ENCODE measurements around the gene TCEA3. TPM values are rescaled to one million over a fixed set of nuclear protein-coding genes. Genes with fewer than 3 reads are reported as not detected.

The TCEA3 gene
- total RNA-seq, 4 donors from 2014 or later: 16.7 to 24.1 (median 20.9) TPM

DNA sequence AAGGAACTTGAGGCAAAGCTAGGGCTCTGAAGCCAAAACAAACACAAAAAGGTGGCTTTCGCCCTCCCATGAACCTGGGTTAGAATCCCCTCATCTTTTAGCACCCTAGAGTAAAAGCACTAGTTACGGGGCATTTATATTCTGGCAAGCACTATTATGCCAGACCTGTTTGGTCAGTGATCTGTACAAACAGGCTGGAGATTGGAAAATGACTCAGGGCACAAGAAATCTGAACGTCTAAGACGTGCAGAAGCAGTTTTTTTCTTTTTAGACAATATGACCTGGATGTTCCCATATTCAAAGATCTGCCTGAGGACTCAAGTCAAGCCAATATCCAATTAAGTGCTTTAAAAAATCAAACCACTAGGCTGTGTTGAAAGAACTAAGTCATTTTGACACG lies 58.0 kb downstream of the TCEA3 start:
- TF ChIP-seq, protein P1, sequence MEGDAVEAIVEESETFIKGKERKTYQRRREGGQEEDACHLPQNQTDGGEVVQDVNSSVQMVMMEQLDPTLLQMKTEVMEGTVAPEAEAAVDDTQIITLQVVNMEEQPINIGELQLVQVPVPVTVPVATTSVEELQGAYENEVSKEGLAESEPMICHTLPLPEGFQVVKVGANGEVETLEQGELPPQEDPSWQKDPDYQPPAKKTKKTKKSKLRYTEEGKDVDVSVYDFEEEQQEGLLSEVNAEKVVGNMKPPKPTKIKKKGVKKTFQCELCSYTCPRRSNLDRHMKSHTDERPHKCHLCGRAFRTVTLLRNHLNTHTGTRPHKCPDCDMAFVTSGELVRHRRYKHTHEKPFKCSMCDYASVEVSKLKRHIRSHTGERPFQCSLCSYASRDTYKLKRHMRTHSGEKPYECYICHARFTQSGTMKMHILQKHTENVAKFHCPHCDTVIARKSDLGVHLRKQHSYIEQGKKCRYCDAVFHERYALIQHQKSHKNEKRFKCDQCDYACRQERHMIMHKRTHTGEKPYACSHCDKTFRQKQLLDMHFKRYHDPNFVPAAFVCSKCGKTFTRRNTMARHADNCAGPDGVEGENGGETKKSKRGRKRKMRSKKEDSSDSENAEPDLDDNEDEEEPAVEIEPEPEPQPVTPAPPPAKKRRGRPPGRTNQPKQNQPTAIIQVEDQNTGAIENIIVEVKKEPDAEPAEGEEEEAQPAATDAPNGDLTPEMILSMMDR (IDR thresholded peaks at IDR 0.05): no peak
- TF ChIP-seq POLR2AphosphoS5 (IDR thresholded peaks at IDR 0.05) (no peak), POLR2A (IDR thresholded peaks at IDR 0.05; ENCODE audit: low read depth) (no peak), EP300 (IDR thresholded peaks at IDR 0.05) (no peak)
- no peak for DNase-seq (ENCODE audit: extremely low spot score)
- Histone ChIP-seq H3K4me3 (peak overlapping the region in 3 of 4 donors; percentile 70 to 83 (median 77)), H3K27me3 (no peaks in the 10 kb centered on the region), H3K9me3 (peaks cover 10 to 39% (median 28%) of the 10 kb centered on the region in 4 donors), H3K4me1 (peaks cover 27 to 47% (median 45%) of the 10 kb centered on the region in 4 donors), H3K36me3 (peaks cover 19 to 53% (median 48%) of the 10 kb centered on the region in 4 donors), H3K27ac (replicated peaks in 1 of 4) (peak overlapping the region in 1 of 4 donors; percentile 94)
- 84% methylated on average over 5 of the region's 5 CpGs for whole genome bisulfite sequencing
- intact Hi-C loops (cut with DNase I): loop anchor here (5.0 to 10.0 kb wide), 2 partner anchors 36 to 118 kb away; partner anchors contain the start of gene ASAP3

DNA sequence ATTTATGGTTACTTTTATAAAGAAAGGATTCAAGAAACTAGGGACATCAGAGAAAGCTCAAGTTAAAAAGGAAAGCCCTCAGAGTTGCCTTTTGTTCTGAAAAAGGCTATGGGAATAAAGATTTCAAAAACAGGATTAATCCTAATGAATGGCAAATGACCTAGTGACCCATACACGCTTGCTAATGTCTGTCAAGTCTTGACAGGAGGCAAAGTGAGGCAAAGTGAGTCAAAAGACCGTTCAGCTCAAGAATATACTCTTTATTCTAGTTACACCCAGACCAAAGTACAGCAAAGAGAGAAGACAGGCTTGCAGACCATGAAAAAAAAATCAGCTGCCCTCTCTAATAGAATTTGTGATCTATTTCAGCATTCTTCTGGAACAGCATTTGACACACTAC lies 58.4 kb downstream of the TCEA3 start:
- peaks cover 23 to 43% (median 40%) of the 10 kb centered on the region in 4 donors for H3K4me1 ChIP-seq
- intact Hi-C loops (cut with DNase I): loop anchor here (5.0 to 10.0 kb wide), 2 partner anchors 36 to 119 kb away; partner anchors contain the start of gene ASAP3

DNA sequence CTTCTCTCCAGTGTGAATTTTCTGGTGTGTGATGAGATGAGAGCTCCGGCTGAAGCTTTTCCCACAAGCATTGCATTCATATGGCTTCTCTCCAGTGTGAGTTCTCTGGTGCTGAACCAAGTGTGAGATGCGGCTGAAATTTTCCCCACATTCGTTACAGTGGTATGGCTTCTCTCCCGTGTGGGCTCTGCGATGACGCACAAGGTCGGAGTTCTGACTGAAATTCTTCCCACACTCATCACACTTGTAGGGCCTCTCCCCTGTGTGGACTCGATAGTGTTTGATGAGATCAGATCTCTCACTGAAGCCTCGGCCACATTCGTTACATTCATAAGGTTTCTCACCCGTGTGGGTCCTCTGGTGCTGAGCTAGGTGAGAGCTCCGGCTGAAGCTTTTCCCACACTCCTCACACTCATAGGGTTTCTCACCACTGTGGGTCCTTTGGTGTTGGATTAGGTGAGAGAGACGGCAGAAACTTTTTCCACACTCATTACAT lies 62.3 kb downstream of the TCEA3 start:
- Histone ChIP-seq H3K27ac (replicated peaks in 1 of 4) (no peak overlapping the region), H3K4me1 (peaks cover 5 to 26% (median 17%) of the 10 kb centered on the region in 4 donors), H3K4me3 (peak overlapping the region in 1 of 4 donors; percentile 0), H3K36me3 (peaks cover 30 to 86% (median 73%) of the 10 kb centered on the region in 4 donors), H3K9me3 (peaks cover 10 to 52% (median 41%) of the 10 kb centered on the region in 4 donors), H3K27me3 (no peaks in the 10 kb centered on the region)
- no peak for TF ChIP-seq EP300 (IDR thresholded peaks at IDR 0.05)
- TF ChIP-seq, protein P1 (IDR thresholded peaks at IDR 0.05): no peak
- TF ChIP-seq POLR2AphosphoS5 (IDR thresholded peaks at IDR 0.05): no peak
- TF ChIP-seq POLR2A (IDR thresholded peaks at IDR 0.05; ENCODE audit: low read depth): no peak
- DNase-seq (ENCODE audit: extremely low spot score): no peak
- 97% methylated on average over 13 of the region's 13 CpGs for WGBS
- intact Hi-C loops (cut with DNase I): loop anchor here (10.0 kb wide), 1 partner anchor 123 kb away; the partner anchor contains the start of gene ASAP3

More for the DNA sequence above, 58.4 kb downstream of the TCEA3 start:
- H3K27me3 ChIP-seq: no peaks in the 10 kb centered on the region
- 94% methylated on average over 2 of the region's 2 CpGs for WGBS
- peaks cover 10 to 43% (median 32%) of the 10 kb centered on the region in 4 donors for H3K9me3 ChIP-seq
- DNase-seq (ENCODE audit: extremely low spot score): no peak
- peak overlapping the region in 1 of 4 donors; percentile 94 for H3K27ac ChIP-seq (replicated peaks in 1 of 4)
- no peak overlapping the region for H3K4me3 ChIP-seq
- TF ChIP-seq POLR2A (IDR thresholded peaks at IDR 0.05; ENCODE audit: low read depth) (no peak), EP300 (IDR thresholded peaks at IDR 0.05) (no peak), POLR2AphosphoS5 (IDR thresholded peaks at IDR 0.05) (no peak)
- TF ChIP-seq, protein P1 (IDR thresholded peaks at IDR 0.05): no peak
- H3K36me3 ChIP-seq: peaks cover 24 to 58% (median 52%) of the 10 kb centered on the region in 4 donors

DNA sequence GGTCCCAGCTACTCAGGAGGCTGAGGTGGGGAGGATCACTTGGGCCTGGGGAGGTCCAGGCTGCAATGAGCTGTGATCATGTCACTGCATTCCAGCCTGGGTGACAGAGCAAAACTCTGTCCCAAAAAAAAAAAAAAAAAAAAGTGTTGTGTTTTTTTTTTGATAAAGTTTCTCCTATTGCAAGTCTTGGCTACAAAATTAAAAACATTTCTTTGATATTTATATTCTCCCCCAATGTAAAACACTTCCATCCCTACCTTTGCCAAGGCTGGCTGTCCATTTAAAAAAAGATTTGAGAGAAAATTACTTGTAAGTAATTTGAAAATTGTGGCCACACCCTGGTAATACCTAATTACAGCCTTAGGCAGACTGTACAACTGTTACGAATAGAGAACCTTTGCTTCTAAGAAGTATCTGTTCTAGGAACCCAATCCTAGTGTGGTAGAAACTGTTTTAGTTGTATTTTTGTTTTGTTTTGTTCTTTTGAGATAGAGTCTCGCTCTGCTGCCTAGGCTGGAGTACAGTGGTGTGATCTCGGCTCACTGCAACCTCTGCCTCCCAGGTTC lies 66.2 kb downstream of the TCEA3 start:
- Histone ChIP-seq H3K4me1 (peaks cover 0 to 9% (median 4%) of the 10 kb centered on the region in 4 donors), H3K27me3 (no peaks in the 10 kb centered on the region), H3K36me3 (peaks cover 29 to 51% (median 43%) of the 10 kb centered on the region in 4 donors), H3K9me3 (peaks cover 10 to 35% (median 30%) of the 10 kb centered on the region in 4 donors), H3K27ac (replicated peaks in 1 of 4) (no peak overlapping the region), H3K4me3 (no peak overlapping the region)
- no peak for TF ChIP-seq POLR2A (IDR thresholded peaks at IDR 0.05; ENCODE audit: low read depth)
- TF ChIP-seq EP300 (IDR thresholded peaks at IDR 0.05): no peak
- TF ChIP-seq, protein P1 (IDR thresholded peaks at IDR 0.05): no peak
- TF ChIP-seq POLR2AphosphoS5 (IDR thresholded peaks at IDR 0.05): no peak
- 99% methylated on average over 3 of the region's 3 CpGs for WGBS
- intact Hi-C loops (cut with DNase I): no loop called here
- no peak for DNase-seq (ENCODE audit: extremely low spot score)

Data from esophagus muscularis mucosa (tissue), 4 donors.